T1000 (cell line): ENCODE data around the gene SERINC5.
"Not testable (repeated sequence)": the region's sequence is repeated elsewhere in the genome, so short reads cannot be mapped to it uniquely, and the experiment has no call there.

Experiments
- DNase-seq: peaks from one replicate; lab custom pipeline; 2025; ENCODE audit warnings: mixed read lengths; lab: John Stamatoyannopoulos, UW

SERINC5 gene

GRCh38 chr5:80198399-80198798, 57.4 kb downstream of the SERINC5 start:
- no peak for DNase-seq

- no peak for DNase-seq
These were observed 59.9 kb downstream of the SERINC5 start for GRCh38 chr5:80195837-80196400.

GRCh38 chr5:80194468-80194867, 61.4 kb downstream of the SERINC5 start:
- no peak for DNase-seq

- no peak for DNase-seq
These were observed 62.4 kb downstream of the SERINC5 start for GRCh38 chr5:80193401-80193800.

- no peak for DNase-seq
These were observed 63.2 kb downstream of the SERINC5 start for GRCh38 chr5:80192507-80193241.

GRCh38 chr5:80191991-80192398, 63.9 kb downstream of the SERINC5 start:
- no peak for DNase-seq

- DNase-seq, result no peak
These were observed 64.5 kb downstream of the SERINC5 start for GRCh38 chr5:80191397-80191796.

GRCh38 chr5:80190960-80191359, 64.9 kb downstream of the SERINC5 start:
- no peak for DNase-seq

- DNase-seq, result no peak
These were observed 66.1 kb downstream of the SERINC5 start for GRCh38 chr5:80189701-80190100.

- no peak for DNase-seq
These were observed 66.6 kb downstream of the SERINC5 start for GRCh38 chr5:80189201-80189600.

GRCh38 chr5:80187421-80188090, 68.3 kb downstream of the SERINC5 start:
- DNase-seq, result no peak

- DNase-seq, result not testable (repeated sequence)
These were observed 70.3 kb downstream of the SERINC5 start for GRCh38 chr5:80185535-80185934.

GRCh38 chr5:80185095-80185494, 70.8 kb downstream of the SERINC5 start:
- no peak for DNase-seq

GRCh38 chr5:80184235-80185023, 71.4 kb downstream of the SERINC5 start:
- DNase-seq, result no peak

- not testable (repeated sequence) for DNase-seq
These were observed 72.1 kb downstream of the SERINC5 start for GRCh38 chr5:80183728-80184234.

GRCh38 chr5:80182809-80183580, 72.9 kb downstream of the SERINC5 start:
- no peak for DNase-seq

- no peak for DNase-seq
These were observed 74.1 kb downstream of the SERINC5 start for GRCh38 chr5:80181618-80182211.

- DNase-seq, result no peak
These were observed 78.6 kb downstream of the SERINC5 start for GRCh38 chr5:80177236-80177635.

GRCh38 chr5:80175337-80175736, 80.5 kb downstream of the SERINC5 start:
- DNase-seq, result no peak

GRCh38 chr5:80174790-80175189, 81.1 kb downstream of the SERINC5 start:
- no peak for DNase-seq
